ENCODE data around the gene UBE3C. TPM values are rescaled to one million over a fixed set of nuclear protein-coding genes. Genes with fewer than 3 reads are reported as not detected.
A peak's percentile ranks its signal among the peaks of the same experiment; 100 is the strongest.

The UBE3C gene
- total RNA-seq, 6 donors from 2014 or later, result 43.7 to 85.9 (median 69.3) TPM

DNA sequence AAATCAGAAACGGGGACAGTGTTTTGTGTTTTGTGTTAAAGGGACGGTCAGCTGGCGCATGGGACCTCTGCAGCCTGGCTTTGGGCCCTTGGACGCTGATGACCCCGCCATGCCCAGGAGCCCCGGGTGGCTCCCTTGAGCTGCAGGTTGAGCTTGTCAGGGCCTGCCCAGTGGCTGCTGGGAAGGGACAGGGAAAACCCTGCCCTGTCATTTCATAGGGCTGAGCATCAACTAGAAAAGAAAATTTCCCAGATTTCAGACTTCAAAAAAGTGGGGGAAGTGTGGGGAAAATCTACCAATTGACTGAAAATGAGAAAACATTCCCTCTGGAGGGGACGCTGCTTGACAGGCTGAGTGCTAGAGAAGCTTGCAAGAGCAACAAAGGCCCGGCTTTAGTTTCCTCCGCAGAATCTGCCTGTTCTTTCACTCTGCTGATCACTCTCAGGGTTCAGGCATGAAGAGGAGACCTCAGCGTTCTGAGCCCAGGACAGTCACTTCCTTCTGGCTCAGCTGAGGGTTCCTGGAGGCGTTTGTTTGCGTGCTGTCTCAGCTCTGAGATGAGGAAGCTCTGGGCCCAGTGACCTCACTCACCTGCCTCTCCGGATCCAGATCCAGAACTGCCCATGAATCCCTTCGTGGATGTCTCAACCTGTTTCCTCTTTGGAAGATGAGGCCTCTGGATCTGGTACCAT, 179.4 kb downstream of the UBE3C start:
- Histone ChIP-seq H3K9me3 (no peaks in the 10 kb centered on the region), H3K4me3 (no peak overlapping the region), H3K36me3 (no peaks in the 10 kb centered on the region), H3K27ac (peak overlapping the region; percentile 13 to 54 (median 24)), H3K27me3 (no peaks in the 10 kb centered on the region), H3K4me1 (peaks cover 0 to 4% (median 0%) of the 10 kb centered on the region in 4 donors)
- ATAC-seq (ENCODE audit: low FRiP score in 2 of 2) (peak; percentile 67 to 81), DNase-seq (peak in 1 of 2 donors; percentile 69)
- TF ChIP-seq EP300 (IDR thresholded peaks at IDR 0.05), result no peak
- WGBS, 2 donors, result 54 to 63% methylated on average over 14 of the region's 14 CpGs

Small RNAs within 50 kb of the gene (small RNA-seq; reads per million reads assigned to genes)
- gene AC004975.1, result 0 reads per million in 4 donors

Other genes with a start within 250 kb of the UBE3C start
- 100 to 1,000 TPM in 2 of 6 donors, 10 to 100 TPM in 4; 58.6 to 159 (median 81.0) TPM for gene LMBR1, start 245.7 kb upstream of the UBE3C start, total RNA-seq
- 10 to 100 TPM; 18.7 to 49.2 (median 22.8) TPM for gene NOM1, start 189.2 kb upstream of the UBE3C start, total RNA-seq
- gene MNX1, start 128.3 kb upstream of the UBE3C start, total RNA-seq, result 1 to 10 TPM in 1 of 6 donors, under 1 TPM in 2, not detected in 3; 0.46 to 1.5 (median 0.98) TPM
- 10 to 100 TPM; 64.1 to 99.6 (median 83.0) TPM for gene DNAJB6, start 198.1 kb downstream of the UBE3C start, total RNA-seq

All from upper lobe of left lung (tissue), 6 donors.